Subcutaneous adipose tissue (tissue), 4 donors: ENCODE data around the gene TERT. TPM values are rescaled to one million over a fixed set of nuclear protein-coding genes. Genes with fewer than 3 reads are reported as not detected.

ENCODE experiments used
- CTCF ChIP-seq: fragments of 450-650 bp; IDR thresholded peaks from one replicate; pipeline ENCODE4 v1.5.1; 2016; ENCODE audit warnings: low read depth, mild to moderate bottlenecking, control low read depth, antibody characterized with exemption, moderate library complexity
- total RNA-seq, 4 donors: library from RNA; depleted of rRNA; stranded (reverse); fragments of >200 nt; gene quantifications; one replicate each; pipeline ENCODE4 v1.1.0, GENCODE V29; 2016

The TERT gene
- total RNA-seq, 4 donors from 2014 or later = not detected

- TF ChIP-seq CTCF = no peak
Observed at GRCh38 chr5:1235379-1235778, 59.5 kb downstream of the TERT start.

- TF ChIP-seq CTCF = no peak
Observed at GRCh38 chr5:1232780-1233179, 62.1 kb downstream of the TERT start.

- TF ChIP-seq CTCF = no peak
Observed at GRCh38 chr5:1231354-1231905, 63.4 kb downstream of the TERT start.

- TF ChIP-seq CTCF = no peak
Observed at GRCh38 chr5:1230551-1230950, 64.3 kb downstream of the TERT start.

- no peak for TF ChIP-seq CTCF
Observed at GRCh38 chr5:1229822-1230221, 65.0 kb downstream of the TERT start.

- TF ChIP-seq CTCF = no peak
Observed at GRCh38 chr5:1228120-1228519, 66.7 kb downstream of the TERT start.

- no peak for TF ChIP-seq CTCF
Observed at GRCh38 chr5:1227667-1228066, 67.2 kb downstream of the TERT start.
